ENCODE measurements around the gene MAD1L1.
"Not testable (repeated sequence)": the region's sequence is repeated elsewhere in the genome, so short reads cannot be mapped to it uniquely, and the experiment has no call there.

GRCh38 chr7:2269089-2269990 is 36.6 kb upstream of the MAD1L1 start:
- not testable (repeated sequence) for TF ChIP-seq CTCF (conservative IDR thresholded peaks at IDR 0.05; ENCODE audit: low read depth, low read length); RFX5 (IDR thresholded peaks at IDR 0.05; ENCODE audit: low read depth, low read length); USF2 (IDR thresholded peaks at IDR 0.05; ENCODE audit: low read depth, low read length); ELK1 (IDR thresholded peaks at IDR 0.05; ENCODE audit: borderline replicate concordance, low read depth, low read length); POLR2A (IDR thresholded peaks at IDR 0.05; ENCODE audit: low read depth, low read length); SMC3 (IDR thresholded peaks at IDR 0.05; ENCODE audit: low read depth, low read length); MAFK (IDR thresholded peaks at IDR 0.05; ENCODE audit: low read depth, low read length); CEBPB (IDR thresholded peaks at IDR 0.05; ENCODE audit: low read depth, low read length); NFE2L2 (IDR thresholded peaks at IDR 0.05; ENCODE audit: low read depth, low read length)
